GM23248 (cell line): Measurements from ENCODE around the gene KCNG2.

ENCODE experiments used
- EZH2 ChIP-seq: fragments of 200-600 bp; sonication (generic); IDR thresholded peaks from 2 replicates; pipeline ENCODE4 v1.6.1; 2018; ENCODE audit warnings: antibody characterized with exemption, mild to moderate bottlenecking; ENCODE audit not compliant: insufficient read depth, poor library complexity, severe bottlenecking
- EZH2phosphoT487 ChIP-seq: fragments of 200-600 bp; sonication (generic); IDR thresholded peaks from 2 replicates; pipeline ENCODE4 v1.6.1; 2018; ENCODE audit warnings: antibody characterized with exemption, moderate library complexity, mild to moderate bottlenecking, low read depth; ENCODE audit not compliant: insufficient read depth

DNA sequence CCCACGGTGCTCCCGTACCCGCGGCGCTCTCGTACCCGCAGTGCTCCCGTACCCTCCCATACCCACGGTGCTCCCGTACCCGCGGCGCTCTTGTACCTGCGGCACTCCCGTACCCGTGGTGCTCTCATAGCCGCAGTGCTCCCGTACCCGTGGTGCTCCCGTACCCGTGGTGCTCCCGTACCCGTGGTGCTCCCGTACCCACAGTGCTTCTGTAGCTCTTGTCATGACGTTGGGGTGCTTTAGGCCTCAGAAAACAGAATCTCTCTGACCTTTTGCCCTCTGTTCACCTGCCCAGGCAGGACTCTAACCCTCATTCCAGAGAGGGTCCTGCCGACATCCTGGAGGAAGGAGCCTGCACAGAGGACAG, 118.4 kb downstream of the KCNG2 start:
- TF ChIP-seq EZH2 (no peak), EZH2phosphoT487 (no peak)
